Measurements from ENCODE around the gene CKS1B.

DNA sequence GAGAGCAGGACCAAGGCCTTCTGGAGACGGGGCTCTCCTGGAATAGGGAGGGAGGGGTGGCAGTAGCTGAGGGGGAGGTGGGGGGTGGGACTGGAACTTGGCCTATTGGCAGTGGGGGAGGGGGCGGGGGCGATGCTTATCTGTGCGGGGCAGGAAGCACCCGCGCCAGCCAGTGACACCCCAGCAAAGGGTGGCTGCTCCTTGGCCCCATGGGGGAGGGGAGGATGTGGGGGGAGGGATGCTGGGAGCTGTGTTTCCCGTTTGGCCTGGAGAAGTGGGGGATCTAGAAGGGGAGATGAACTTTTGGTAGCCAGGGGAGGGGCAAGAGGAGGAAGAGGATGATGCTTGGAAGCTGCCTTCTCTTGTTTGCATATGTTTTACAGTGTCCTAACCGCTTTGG, 39.2 kb downstream of the CKS1B start:
- TF ChIP-seq, protein P1, sequence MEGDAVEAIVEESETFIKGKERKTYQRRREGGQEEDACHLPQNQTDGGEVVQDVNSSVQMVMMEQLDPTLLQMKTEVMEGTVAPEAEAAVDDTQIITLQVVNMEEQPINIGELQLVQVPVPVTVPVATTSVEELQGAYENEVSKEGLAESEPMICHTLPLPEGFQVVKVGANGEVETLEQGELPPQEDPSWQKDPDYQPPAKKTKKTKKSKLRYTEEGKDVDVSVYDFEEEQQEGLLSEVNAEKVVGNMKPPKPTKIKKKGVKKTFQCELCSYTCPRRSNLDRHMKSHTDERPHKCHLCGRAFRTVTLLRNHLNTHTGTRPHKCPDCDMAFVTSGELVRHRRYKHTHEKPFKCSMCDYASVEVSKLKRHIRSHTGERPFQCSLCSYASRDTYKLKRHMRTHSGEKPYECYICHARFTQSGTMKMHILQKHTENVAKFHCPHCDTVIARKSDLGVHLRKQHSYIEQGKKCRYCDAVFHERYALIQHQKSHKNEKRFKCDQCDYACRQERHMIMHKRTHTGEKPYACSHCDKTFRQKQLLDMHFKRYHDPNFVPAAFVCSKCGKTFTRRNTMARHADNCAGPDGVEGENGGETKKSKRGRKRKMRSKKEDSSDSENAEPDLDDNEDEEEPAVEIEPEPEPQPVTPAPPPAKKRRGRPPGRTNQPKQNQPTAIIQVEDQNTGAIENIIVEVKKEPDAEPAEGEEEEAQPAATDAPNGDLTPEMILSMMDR (IDR thresholded peaks at IDR 0.05 in 4 of 5, conservative IDR thresholded peaks at IDR 0.05 in 1 of 5) = no peak
- TF ChIP-seq POLR2A (IDR thresholded peaks at IDR 0.05) = no peak

Data from gastrocnemius medialis (tissue), 4 donors.